Right cardiac atrium (tissue), 5 donors: ENCODE measurements around the gene SATB1. TPM values are rescaled to one million over a fixed set of nuclear protein-coding genes. Genes with fewer than 3 reads are reported as not detected.

Experiments used
- ATAC-seq, 2 donors: fragments of 200-7000 bp; cut with Tn5 transposase; one replicate each; pipeline versions ENCODE4 v1.8.0 to v1.9.1; 2020; ENCODE audit warnings: moderate library complexity in 2 of 2, mild to moderate bottlenecking in 1 of 2
- DNase-seq, 3 donors: peaks; one replicate each; pipeline ENCODE4 v3.0.0-alpha.2; 2020
- H3K27ac ChIP-seq: one replicate; pipeline ENCODE4 v1.5.1; 2013; ENCODE audit warnings: mild to moderate bottlenecking, low read length, control low read depth, moderate library complexity
- H3K27me3 ChIP-seq: one replicate; pipeline ENCODE4 v1.6.1; 2013; ENCODE audit not compliant: control insufficient read depth, insufficient read depth
- H3K4me1 ChIP-seq: one replicate; pipeline ENCODE4 v1.6.1; 2013; ENCODE audit warnings: low read length; ENCODE audit not compliant: control insufficient read depth, insufficient read depth
- H3K4me3 ChIP-seq: one replicate; pipeline ENCODE4 v1.5.1; 2013; ENCODE audit warnings: low read length, control low read depth
- H3K9me3 ChIP-seq: one replicate; pipeline ENCODE4 v1.6.1; 2013; ENCODE audit warnings: low read length; ENCODE audit not compliant: control insufficient read depth
- WGBS: extraction: QIAGEN DNeasy Blood & Tissue Kit; methylation state at CpG from one replicate; pipeline ENCODE4 v1.1.7; 2013; 5-methylcytosine and 5-hydroxymethylcytosine counted together
- intact Hi-C, 4 donors: fragments of 100-400 bp; cut with DNase I; formaldehyde crosslinking; loops; one replicate each; pipeline versions ENCODE4 v1.11.0 to v1.14.0; 2022 to 2023
- polyA plus RNA-seq: library from polyadenylated mRNA; stranded (reverse); fragments of 200-250 nt; gene quantifications from one replicate; pipeline ENCODE4 v1.2.3, GENCODE V29; 2013
- total RNA-seq, 4 donors: library from RNA; stranded (reverse); fragmentation: NEBNext Ultra II Directional; extraction: Animal tissue kit (Norgen Biotek cat#: 25700); gene quantifications; one replicate each; pipeline ENCODE4 v1.2.1, GENCODE V29; 2021
- donor health status: healthy with polysubstance abuse.
- donor health status: DM: no; HTN: yes; CAD: no.
- donor health status: DM: no; HTN: no; CAD: no.
- donor health status: DM: no; HTN: yes; CAD: no; lungs with severe emphysema.
- donor health status: DM: yes; HTN: yes; CAD: no.

The SATB1 gene
- total and polyA plus RNA-seq, 5 donors = 21.5 to 48.3 (median 37.7) TPM

GRCh38 chr3:18417904-18418572, 7.1 kb downstream of the SATB1 start:
- no peaks in the 10 kb centered on the region for H3K9me3 ChIP-seq
- H3K27ac ChIP-seq = no peak overlapping the region
- H3K4me3 ChIP-seq = no peak overlapping the region
- WGBS = 90% methylated on average over 10 of the region's 10 CpGs
- no peaks in the 10 kb centered on the region for H3K4me1 ChIP-seq
- ATAC-seq (no peak), DNase-seq (no peak)
- H3K27me3 ChIP-seq = no peaks in the 10 kb centered on the region
- intact Hi-C loops = no loop called here

DNA sequence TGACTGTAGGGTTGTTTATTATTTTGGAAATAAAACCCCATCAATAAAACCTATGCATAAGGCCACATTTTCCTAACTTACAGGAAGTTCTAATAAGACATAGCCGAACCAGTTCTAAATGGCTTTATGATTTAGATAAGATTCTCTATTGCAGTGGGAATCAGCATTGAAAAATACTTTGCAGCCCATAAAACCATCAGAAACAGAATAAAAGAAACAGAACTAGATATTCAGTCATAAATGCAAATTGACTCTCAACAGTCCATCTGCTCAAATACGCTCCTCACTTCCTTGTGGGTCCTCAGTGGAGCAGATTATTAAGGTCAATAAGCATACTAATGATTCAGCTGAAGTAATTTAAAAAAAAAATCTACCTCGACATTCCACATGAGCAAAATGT, 8.8 kb downstream of the SATB1 start:
- intact Hi-C loops = no loop called here
- Histone ChIP-seq H3K4me1 (no peaks in the 10 kb centered on the region), H3K27ac (no peak overlapping the region), H3K27me3 (no peaks in the 10 kb centered on the region), H3K4me3 (no peak overlapping the region), H3K9me3 (no peaks in the 10 kb centered on the region)
- 90% methylated on average over 3 of the region's 3 CpGs for WGBS
- DNase-seq = no peak
- no peak for ATAC-seq

- Histone ChIP-seq H3K9me3 (no peaks in the 10 kb centered on the region), H3K4me3 (no peak overlapping the region), H3K4me1 (no peaks in the 10 kb centered on the region), H3K27me3 (no peaks in the 10 kb centered on the region), H3K27ac (no peak overlapping the region)
- ATAC-seq (no peak), DNase-seq (no peak)
- intact Hi-C loops = no loop called here
- WGBS = 94% methylated on average over 3 of the region's 3 CpGs
Observed at GRCh38 chr3:18415839-18416238, 9.3 kb downstream of the SATB1 start.

- no peak for DNase-seq
- H3K27ac ChIP-seq = no peak overlapping the region
- no peak for ATAC-seq
- no peaks in the 10 kb centered on the region for H3K4me1 ChIP-seq
- H3K27me3 ChIP-seq = no peaks in the 10 kb centered on the region
- no peak overlapping the region for H3K4me3 ChIP-seq
- intact Hi-C loops = no loop called here
- no peaks in the 10 kb centered on the region for H3K9me3 ChIP-seq
- WGBS = 96% methylated on average over 9 of the region's 9 CpGs
Observed at GRCh38 chr3:18415167-18415566, 10.0 kb downstream of the SATB1 start.

- intact Hi-C loops = no loop called here
- no peak for DNase-seq
- H3K4me1 ChIP-seq = no peaks in the 10 kb centered on the region
- H3K4me3 ChIP-seq = no peak overlapping the region
- no peaks in the 10 kb centered on the region for H3K27me3 ChIP-seq
- no peaks in the 10 kb centered on the region for H3K9me3 ChIP-seq
- no peak overlapping the region for H3K27ac ChIP-seq
- no peak for ATAC-seq
Observed at GRCh38 chr3:18412684-18413083, 12.5 kb downstream of the SATB1 start.

DNA sequence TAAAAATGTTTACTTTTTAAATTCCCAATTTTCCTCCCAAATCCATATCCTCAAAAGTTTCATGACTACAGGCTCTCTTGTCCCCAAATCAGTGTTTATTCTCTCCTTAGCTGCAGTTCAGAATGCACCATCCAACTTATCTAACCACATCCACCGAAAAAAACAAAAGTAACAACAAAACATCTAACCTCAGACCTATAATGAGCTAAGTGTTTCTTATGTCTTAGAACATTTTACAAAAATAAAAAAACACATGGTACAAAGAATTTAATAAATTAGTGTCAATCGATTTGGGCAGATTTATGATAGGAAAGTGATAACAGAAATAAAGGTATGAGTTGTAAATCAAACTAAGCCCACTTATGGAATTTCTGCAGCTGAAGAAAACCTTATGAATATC, 13.6 kb downstream of the SATB1 start:
- ATAC-seq (no peak), DNase-seq (no peak)
- Histone ChIP-seq H3K27ac (no peak overlapping the region), H3K9me3 (no peaks in the 10 kb centered on the region), H3K27me3 (no peaks in the 10 kb centered on the region), H3K4me3 (no peak overlapping the region), H3K4me1 (no peaks in the 10 kb centered on the region)
- intact Hi-C loops = no loop called here
- 82% methylated on average over 2 of the region's 2 CpGs for WGBS

DNA sequence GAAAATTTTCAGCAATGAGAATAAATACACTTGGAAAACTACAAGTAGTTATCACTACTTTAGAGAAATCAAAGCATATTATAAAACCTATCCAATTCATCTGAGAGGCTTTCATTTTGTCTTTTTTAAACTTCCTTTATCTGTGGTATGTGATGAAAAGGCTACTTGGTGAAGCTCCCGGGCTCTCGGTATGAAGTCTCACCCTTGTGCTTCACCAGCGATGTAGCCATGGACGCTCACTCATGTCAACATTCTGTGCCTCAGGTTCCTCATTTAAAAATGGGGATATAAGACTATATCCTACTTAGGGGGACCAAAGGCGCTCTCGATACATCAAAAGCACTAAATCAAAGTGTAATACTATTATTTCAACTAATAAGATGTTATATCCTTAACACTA, 14.9 kb downstream of the SATB1 start:
- Histone ChIP-seq H3K27me3 (no peaks in the 10 kb centered on the region), H3K9me3 (no peaks in the 10 kb centered on the region), H3K4me1 (no peaks in the 10 kb centered on the region), H3K27ac (no peak overlapping the region), H3K4me3 (no peak overlapping the region)
- DNase-seq (no peak), ATAC-seq (no peak)
- WGBS = 72% methylated on average over 6 of the region's 6 CpGs
- intact Hi-C loops = no loop called here

- H3K9me3 ChIP-seq = no peaks in the 10 kb centered on the region
- no peak overlapping the region for H3K27ac ChIP-seq
- DNase-seq = no peak
- WGBS = 83% methylated on average over 2 of the region's 2 CpGs
- no peak for ATAC-seq
- no peak overlapping the region for H3K4me3 ChIP-seq
- H3K27me3 ChIP-seq = no peaks in the 10 kb centered on the region
- H3K4me1 ChIP-seq = no peaks in the 10 kb centered on the region
- intact Hi-C loops = no loop called here
Observed at GRCh38 chr3:18409266-18409665, 15.9 kb downstream of the SATB1 start.

- 63% methylated on average over 3 of the region's 3 CpGs for WGBS
- H3K27ac ChIP-seq = no peak overlapping the region
- H3K27me3 ChIP-seq = no peaks in the 10 kb centered on the region
- intact Hi-C loops = no loop called here
- H3K4me1 ChIP-seq = no peaks in the 10 kb centered on the region
- H3K4me3 ChIP-seq = no peak overlapping the region
- DNase-seq (no peak), ATAC-seq (no peak)
- H3K9me3 ChIP-seq = no peaks in the 10 kb centered on the region
Observed at GRCh38 chr3:18405141-18405540, 20.0 kb downstream of the SATB1 start.

DNA sequence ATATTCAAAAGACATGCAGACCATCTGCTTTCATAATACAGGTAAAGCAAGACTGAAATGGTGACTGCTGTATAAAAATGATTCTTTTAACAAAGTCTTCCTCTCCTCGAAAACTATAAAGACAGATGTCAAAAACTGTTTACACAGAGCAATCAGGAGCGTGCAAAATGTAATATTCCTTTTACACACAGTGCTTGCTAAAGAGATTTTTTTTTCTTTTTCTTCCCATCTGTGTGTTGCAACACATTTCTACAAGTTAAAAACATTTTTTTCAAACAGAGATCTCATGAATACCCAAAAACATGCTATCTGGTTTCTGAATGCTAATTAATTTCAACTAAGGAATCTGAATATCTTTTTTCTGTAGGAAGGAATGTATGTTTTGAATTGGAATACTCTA, 22.1 kb downstream of the SATB1 start:
- WGBS = 89% methylated on average over 2 of the region's 2 CpGs
- intact Hi-C loops = no loop called here
- H3K27ac ChIP-seq = no peak overlapping the region
- no peak for ATAC-seq
- H3K9me3 ChIP-seq = no peaks in the 10 kb centered on the region
- H3K4me1 ChIP-seq = no peaks in the 10 kb centered on the region
- H3K4me3 ChIP-seq = no peak overlapping the region
- no peaks in the 10 kb centered on the region for H3K27me3 ChIP-seq
- no peak for DNase-seq

DNA sequence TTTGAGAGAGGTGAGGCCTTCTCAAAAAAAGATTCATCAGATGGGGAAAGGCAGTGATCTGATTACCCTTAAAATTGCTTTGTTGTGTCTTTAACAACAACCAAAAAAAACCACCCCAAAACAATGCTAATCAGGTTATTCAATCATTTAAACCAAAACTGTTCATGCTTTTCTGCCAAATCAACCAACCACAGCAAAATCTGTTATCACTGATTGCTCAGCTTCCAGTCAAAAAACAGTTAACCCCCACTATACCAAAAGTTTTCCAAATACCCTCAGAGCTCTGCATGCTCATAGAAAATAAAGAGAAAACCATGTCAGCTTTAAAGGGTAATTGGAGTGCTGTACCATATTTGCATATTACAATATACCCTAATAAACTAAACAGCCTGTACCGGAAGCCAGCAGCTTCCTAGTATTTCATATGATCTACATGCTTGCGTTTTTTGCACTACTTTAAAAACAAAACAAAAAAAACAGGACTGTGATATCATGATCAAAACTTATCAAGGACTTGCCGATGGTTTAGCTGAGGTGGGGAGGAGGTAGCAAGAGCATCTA, 22.8 kb downstream of the SATB1 start:
- H3K4me1 ChIP-seq = no peaks in the 10 kb centered on the region
- H3K27me3 ChIP-seq = no peaks in the 10 kb centered on the region
- intact Hi-C loops = no loop called here
- H3K9me3 ChIP-seq = no peaks in the 10 kb centered on the region
- H3K4me3 ChIP-seq = no peak overlapping the region
- DNase-seq (no peak), ATAC-seq (no peak)
- H3K27ac ChIP-seq = no peak overlapping the region
- WGBS = 54% methylated on average over 3 of the region's 3 CpGs
